Stimulated activated CD8-positive, alpha-beta memory T cell treated with anti-CD3 and anti-CD28 coated beads, Interleukin-12 subunit alpha, Interleukin-12 subunit beta, amount 100 ng/mL, for 4 hours (primary cell): ENCODE measurements around the gene SNAP25.

Experiments used
- DNase-seq: peaks from one replicate; pipeline ENCODE4 v3.0.0-alpha.2; 2020; ENCODE audit warnings: low read depth

Gene SNAP25

DNA sequence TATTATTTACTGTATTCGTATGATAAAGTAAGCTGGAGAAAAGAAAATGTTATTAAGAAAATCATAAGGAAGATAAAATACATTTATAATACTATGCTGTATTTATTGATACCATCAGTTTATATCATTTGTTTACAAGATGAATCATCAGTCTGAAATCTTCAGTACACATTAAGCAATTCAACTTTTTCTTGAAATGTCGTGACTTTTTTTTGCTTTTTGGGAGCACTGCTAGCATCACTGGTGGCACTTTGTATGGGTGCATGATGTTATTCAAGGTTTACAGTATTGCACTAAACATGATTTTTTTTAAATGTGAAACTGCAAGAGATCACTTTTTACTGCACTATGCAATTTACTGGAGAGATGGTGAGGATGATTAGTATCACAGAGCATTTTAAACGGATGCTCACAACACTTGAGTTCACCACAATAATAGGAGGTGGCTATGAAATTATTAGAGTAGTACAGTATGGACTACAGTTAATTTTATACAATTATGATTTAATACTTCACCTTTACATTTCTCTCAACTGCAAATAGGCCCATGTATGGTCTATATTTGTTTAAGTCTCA lies 85.9 kb downstream of the SNAP25 start:
- DNase-seq, result no peak

- no peak for DNase-seq
Observed at GRCh38 chr20:10306440-10307358, 88.1 kb downstream of the SNAP25 start.

- DNase-seq, result no peak
Observed at GRCh38 chr20:10307359-10307735, 88.7 kb downstream of the SNAP25 start.

DNA sequence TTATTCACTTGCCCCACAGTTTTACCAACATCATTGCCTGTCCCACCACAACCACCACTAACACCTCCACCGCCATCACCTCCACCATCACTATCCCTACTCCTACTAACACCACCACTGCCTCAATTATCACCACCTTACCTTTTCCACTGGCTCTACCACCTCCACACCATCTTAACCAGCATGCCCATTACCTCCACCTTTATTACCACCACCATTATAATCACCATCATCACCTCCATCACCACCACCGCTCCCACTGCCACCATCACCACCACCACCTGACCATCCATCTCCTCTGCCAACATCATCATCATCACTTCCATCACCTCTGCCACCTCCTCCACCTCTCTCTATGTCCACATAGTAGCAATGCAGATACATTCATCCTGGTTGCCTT lies 90.0 kb downstream of the SNAP25 start:
- no peak for DNase-seq

GRCh38 chr20:10309326-10309725 lies 90.7 kb downstream of the SNAP25 start:
- DNase-seq, result no peak

GRCh38 chr20:10312111-10312510 lies 93.5 kb downstream of the SNAP25 start:
- no peak for DNase-seq

DNA sequence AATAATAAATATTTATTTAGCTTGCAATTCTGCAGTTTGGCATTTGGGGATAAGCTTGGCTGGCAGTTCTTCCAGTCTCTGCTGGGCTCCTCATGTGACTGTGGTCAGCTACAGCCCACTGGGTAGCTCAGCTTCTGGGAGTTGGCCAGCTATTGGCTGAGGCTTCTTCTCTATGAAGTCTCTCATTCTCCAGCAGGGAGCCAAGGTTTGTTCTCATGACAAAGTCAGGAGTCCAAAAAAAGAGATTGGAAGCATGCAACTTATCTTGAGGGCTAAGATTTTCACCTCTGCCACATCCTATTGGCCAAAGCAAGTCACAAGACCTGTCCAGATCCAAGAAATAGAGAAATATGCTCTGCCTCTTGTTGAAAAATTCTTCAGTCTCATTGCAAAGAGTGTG lies 94.6 kb downstream of the SNAP25 start:
- no peak for DNase-seq

GRCh38 chr20:10313701-10314100 lies 95.1 kb downstream of the SNAP25 start:
- DNase-seq, result no peak

GRCh38 chr20:10314198-10314597 lies 95.6 kb downstream of the SNAP25 start:
- no peak for DNase-seq

DNA sequence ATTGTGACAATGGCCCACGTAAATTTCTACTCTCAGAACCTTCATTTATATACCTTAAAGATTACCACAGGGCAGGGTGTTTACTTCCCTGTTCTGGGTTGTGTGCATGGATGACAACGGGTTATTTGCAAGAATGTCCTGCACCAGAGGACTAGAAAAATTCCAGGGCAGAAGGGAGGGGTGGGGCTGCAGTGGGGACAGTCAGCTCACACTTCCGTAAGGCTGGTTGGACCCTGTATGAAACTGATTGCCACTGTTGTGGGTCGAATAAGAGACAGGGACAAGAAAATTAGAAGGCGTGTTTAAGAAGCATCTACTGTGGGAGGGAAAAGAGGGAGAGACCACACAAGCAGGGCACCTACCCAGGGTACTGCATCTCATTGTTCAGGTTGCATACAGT lies 96.5 kb downstream of the SNAP25 start:
- no peak for DNase-seq

- no peak for DNase-seq
Observed at GRCh38 chr20:10316582-10316981, 98.0 kb downstream of the SNAP25 start.

DNA sequence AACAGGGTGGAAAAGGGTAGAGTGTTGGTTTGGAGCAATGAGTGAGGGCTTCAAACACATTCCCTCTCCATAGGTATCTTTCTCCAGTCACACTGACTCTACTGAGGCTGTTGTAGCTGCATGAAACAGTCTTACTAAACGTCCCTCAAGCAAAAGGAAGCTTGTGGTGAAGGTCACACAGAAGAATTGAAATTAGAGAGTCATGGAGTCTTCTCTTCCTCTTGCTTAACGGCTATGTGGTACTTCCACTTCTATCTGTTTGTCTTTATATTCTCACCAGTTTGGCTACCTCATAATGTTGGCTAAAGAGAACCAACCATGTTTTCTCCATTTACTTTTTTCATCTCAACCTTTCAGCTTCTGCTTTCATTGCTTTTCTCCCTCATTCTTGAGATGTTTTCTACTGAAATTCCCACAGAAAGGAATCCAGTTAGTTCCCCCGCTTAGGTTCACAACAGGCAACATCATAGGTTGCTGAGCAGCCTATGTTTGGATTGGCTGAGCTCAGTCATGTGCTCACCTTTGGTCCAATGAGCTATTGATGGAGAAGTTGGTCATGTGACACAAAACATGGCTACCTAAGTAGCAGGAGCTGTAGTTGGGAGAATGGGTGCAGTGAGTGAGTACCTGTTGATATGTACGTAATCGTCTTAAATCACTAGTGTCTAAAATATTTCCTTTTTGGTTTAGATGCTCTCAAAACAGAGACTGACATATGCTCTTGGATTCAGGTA lies 99.8 kb downstream of the SNAP25 start:
- no peak for DNase-seq

- DNase-seq, result no peak
Observed at GRCh38 chr20:10319855-10320254, 101.2 kb downstream of the SNAP25 start.

- no peak for DNase-seq
Observed at GRCh38 chr20:10321138-10321717, 102.6 kb downstream of the SNAP25 start.

GRCh38 chr20:10322073-10323012 lies 103.7 kb downstream of the SNAP25 start:
- no peak for DNase-seq

- DNase-seq, result no peak
Observed at GRCh38 chr20:10323729-10324128, 105.1 kb downstream of the SNAP25 start.

DNA sequence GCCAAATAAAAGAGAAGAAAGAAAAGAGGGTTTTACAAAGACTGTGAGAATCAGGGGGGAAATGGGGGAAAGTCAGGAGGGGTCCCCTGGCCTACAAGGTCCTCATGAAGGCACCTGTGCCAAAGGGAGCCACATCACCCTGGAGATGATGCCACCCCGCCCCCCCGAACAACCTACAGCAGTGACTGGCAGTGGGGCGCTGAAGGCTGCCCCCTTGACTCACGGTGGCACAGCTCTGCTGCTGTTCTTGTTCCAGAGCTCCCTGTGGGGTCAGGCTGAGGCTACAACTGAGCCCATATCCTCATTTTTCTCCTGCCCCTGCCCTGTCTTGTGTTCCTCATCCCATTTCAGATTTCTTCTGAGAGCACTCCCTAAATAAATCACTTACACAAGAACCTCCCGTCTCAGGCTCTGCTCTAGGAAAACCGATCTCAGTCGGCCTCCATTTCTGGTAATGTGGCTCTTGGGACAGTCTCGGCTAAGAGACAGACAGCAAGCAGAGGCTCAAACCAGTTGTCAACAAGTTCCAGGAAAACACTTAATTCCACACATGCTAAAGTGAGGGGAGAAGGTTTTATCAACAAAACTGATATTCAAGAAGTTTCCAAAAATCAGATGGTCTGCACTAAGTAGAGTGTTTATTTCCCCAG lies 105.7 kb downstream of the SNAP25 start:
- no peak for DNase-seq

DNA sequence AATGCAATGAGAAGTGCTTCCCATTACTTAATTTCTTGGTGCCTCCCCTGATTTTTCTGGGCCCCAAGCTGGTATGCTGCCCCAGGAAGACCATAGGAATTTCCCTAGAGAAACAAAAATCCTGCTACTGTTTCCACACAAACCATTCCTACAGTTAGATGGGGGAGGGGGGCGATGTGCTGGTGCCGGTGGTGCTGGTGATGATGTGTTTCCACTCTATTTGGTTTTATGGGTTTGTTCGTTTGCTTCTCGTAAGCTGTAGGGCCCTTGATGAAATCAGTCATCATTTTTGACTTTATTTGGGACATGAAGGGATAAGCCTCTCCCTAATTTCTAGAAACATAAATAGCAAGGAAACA lies 110.2 kb downstream of the SNAP25 start:
- no peak for DNase-seq

GRCh38 chr20:10329387-10330005 lies 110.9 kb downstream of the SNAP25 start:
- DNase-seq, result no peak

DNA sequence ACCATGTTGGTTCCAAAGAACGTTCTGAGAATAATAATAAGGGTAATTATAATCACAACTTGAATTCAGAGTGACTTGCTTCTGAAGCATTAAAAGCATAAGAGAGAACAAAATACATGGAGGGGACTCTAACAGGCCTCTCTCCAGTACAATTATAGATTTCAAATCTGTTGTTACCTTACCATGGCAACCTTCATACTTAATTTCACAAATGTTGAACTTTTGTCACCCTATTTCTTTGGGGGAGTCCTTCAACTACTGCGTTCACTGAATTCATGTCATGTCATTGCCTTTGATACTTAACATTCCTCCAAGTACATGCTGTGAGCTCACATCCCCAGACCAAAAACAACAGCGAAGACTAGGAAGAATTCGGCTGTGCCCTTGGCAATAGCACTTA lies 111.4 kb downstream of the SNAP25 start:
- no peak for DNase-seq
